Activated T-helper 17 cell treated with anti-CD3 and anti-CD28 coated beads, Interleukin-2, amount 50 U/mL, for 72 hours (primary cell): ENCODE results near the gene DDX5. TPM values are rescaled to one million over a fixed set of nuclear protein-coding genes. Genes with fewer than 3 reads are reported as not detected.

Source experiments
- ATAC-seq: fragments of 150-1000 bp; cut with Tn5 transposase; replicated peaks from 2 replicates; pipeline ENCODE4 v1.10.0; 2021; ENCODE audit warnings: mild to moderate bottlenecking, moderate library complexity
- H3K27ac Mint-ChIP-seq: one replicate; pipeline ENCODE4 v1.8.0; 2022; ENCODE audit warnings: mixed read lengths
- H3K27me3 Mint-ChIP-seq: one replicate; pipeline ENCODE4 v1.8.0; 2022; ENCODE audit warnings: mixed read lengths
- H3K36me3 Mint-ChIP-seq: one replicate; pipeline ENCODE4 v1.8.0; 2022; ENCODE audit warnings: low read depth, mild to moderate bottlenecking, mixed read lengths
- H3K4me1 Mint-ChIP-seq: one replicate; pipeline ENCODE4 v1.8.0; 2022; ENCODE audit warnings: mixed read lengths
- H3K4me3 Mint-ChIP-seq: one replicate; pipeline ENCODE4 v1.8.0; 2022; ENCODE audit warnings: mild to moderate bottlenecking, mixed read lengths
- H3K9me3 Mint-ChIP-seq: one replicate; pipeline ENCODE4 v1.8.0; 2022; ENCODE audit warnings: mixed read lengths
- total RNA-seq, 2 donors: library from RNA; stranded (reverse); gene quantifications; one replicate each; pipeline ENCODE4 v1.2.3, GENCODE V29; 2022

The DDX5 gene
- total RNA-seq, result 100 to 1,000 TPM; 485 to 742 TPM

GRCh38 chr17:64506201-64506575 lies at the start of gene DDX5:
Gene DDX5 (minus strand): TSS chr17:64506289. CDS start chr17:64506119, 170 bp downstream.
- Mint-ChIP-seq H3K27me3 (no peaks in the 10 kb centered on the region), H3K27ac (peak within 1 kb of the TSS; percentile 100), H3K36me3 (peaks cover 99% of the 10 kb centered on the region), H3K4me1 (peaks cover 50% of the 10 kb centered on the region), H3K4me3 (peak within 1 kb of the TSS; percentile 98), H3K9me3 (no peaks in the 10 kb centered on the region)
- ATAC-seq, result peak; percentile 74

- Mint-ChIP-seq H3K9me3 (no peaks in the 10 kb centered on the region), H3K4me3 (no peak overlapping the region), H3K27me3 (no peaks in the 10 kb centered on the region), H3K4me1 (no peaks in the 10 kb centered on the region), H3K27ac (peak overlapping the region; percentile 50), H3K36me3 (peaks cover 77% of the 10 kb centered on the region)
- no peak for ATAC-seq
Observed at GRCh38 chr17:64555281-64555680, 49.2 kb upstream of the DDX5 start.

DNA sequence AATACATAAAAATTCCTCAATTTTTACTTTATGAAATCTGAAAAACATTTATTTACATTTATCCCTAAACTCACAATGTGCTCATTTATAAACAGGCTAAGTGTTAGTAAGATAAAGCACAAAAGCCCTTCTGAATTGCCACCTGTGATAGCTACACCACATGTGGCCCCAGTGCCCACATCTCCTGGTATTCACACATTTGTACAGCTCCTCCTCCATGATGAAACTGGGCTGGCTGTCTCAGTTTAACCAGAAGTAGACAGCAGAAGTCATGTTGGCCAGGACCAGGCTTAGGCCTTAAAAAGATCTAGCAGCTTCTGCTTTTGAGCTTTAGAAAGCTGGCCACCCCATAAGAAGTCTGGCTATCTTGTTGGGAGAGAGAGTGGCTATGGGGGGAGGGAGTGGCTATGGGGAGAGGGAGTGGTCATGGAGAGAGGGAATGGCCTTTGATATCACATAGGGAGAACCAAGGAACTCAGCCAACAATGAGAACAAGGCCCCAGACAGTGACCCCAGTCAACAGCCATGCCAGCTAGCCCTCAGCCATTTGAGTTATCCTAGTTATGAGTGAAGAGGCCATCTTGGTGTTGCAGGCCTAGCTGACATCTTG lies 48.0 kb upstream of the DDX5 start:
- no peaks in the 10 kb centered on the region for H3K27me3 Mint-ChIP-seq

GRCh38 chr17:64551461-64551860 lies 45.4 kb upstream of the DDX5 start:
- H3K4me1 Mint-ChIP-seq, result no peaks in the 10 kb centered on the region
- no peak overlapping the region for H3K27ac Mint-ChIP-seq
- H3K9me3 Mint-ChIP-seq, result no peaks in the 10 kb centered on the region
- peaks cover 78% of the 10 kb centered on the region for H3K36me3 Mint-ChIP-seq
- ATAC-seq, result no peak
- H3K27me3 Mint-ChIP-seq, result no peaks in the 10 kb centered on the region
- no peak overlapping the region for H3K4me3 Mint-ChIP-seq

More for the DNA sequence above, 48.0 kb upstream of the DDX5 start:
- peaks cover 84% of the 10 kb centered on the region for H3K36me3 Mint-ChIP-seq
- H3K9me3 Mint-ChIP-seq, result no peaks in the 10 kb centered on the region
- no peak overlapping the region for H3K27ac Mint-ChIP-seq
- no peak overlapping the region for H3K4me3 Mint-ChIP-seq
- ATAC-seq, result no peak
- no peaks in the 10 kb centered on the region for H3K4me1 Mint-ChIP-seq

GRCh38 chr17:64547319-64547718 lies 41.2 kb upstream of the DDX5 start:
- Mint-ChIP-seq H3K36me3 (peaks cover 80% of the 10 kb centered on the region), H3K9me3 (no peaks in the 10 kb centered on the region), H3K27ac (no peak overlapping the region), H3K27me3 (no peaks in the 10 kb centered on the region), H3K4me3 (no peak overlapping the region), H3K4me1 (no peaks in the 10 kb centered on the region)
- ATAC-seq, result no peak

DNA sequence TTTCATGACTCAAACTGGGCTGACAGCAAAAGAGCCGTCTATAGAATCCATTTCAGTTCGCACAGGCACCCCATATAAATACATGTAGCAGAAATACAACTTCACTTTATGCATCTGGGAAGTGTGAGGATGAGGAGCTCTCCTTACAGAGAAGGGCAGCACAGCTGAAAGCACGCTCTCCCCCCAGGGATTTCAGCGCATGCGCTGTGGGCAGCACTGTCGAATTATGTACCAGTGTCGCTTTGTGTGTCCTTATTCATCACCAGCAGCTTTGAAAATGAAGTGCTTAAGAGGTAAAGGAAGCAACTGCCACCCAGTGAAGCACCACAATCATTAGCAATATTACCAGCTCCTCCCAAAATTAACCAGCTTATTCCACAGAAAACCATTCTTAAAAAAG lies 40.6 kb upstream of the DDX5 start:
- no peak overlapping the region for H3K4me3 Mint-ChIP-seq
- H3K27me3 Mint-ChIP-seq, result no peaks in the 10 kb centered on the region
- no peak for ATAC-seq
- H3K9me3 Mint-ChIP-seq, result no peaks in the 10 kb centered on the region
- no peak overlapping the region for H3K27ac Mint-ChIP-seq
- peaks cover 80% of the 10 kb centered on the region for H3K36me3 Mint-ChIP-seq
- no peaks in the 10 kb centered on the region for H3K4me1 Mint-ChIP-seq

- Mint-ChIP-seq H3K4me3 (no peak overlapping the region), H3K27ac (no peak overlapping the region), H3K27me3 (no peaks in the 10 kb centered on the region), H3K36me3 (peaks cover 64% of the 10 kb centered on the region), H3K4me1 (no peaks in the 10 kb centered on the region), H3K9me3 (no peaks in the 10 kb centered on the region)
- ATAC-seq, result no peak
Observed at GRCh38 chr17:64544742-64545141, 38.7 kb upstream of the DDX5 start.

DNA sequence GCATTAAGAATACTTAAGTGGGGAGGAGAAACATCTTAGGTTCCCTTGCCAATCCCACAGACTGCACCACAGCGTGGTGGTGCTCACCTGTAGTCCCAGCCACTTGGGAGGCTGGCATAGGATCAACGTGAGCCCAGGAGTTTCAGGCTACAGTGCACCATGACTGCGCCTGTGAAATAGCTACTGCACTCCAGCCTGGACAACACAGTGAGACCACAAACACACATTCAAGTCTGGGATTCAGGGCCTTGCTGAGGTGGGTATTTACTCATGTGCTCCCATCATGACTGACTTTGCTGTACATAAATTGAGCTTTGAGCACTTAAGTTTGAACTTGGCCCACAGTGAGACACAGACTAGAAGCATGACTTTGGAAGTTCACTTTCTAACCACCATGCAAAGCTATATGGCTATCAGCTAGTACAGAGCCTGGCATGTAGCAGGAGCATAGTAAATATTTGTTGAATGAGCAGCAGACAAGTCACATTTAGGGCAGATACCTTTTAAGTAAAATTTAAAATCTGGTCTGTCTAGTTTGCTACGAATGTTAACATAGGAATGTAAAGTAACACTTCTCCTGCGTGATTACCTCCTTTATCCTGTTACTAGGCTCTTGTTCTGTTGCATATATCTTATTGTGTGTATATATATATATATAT lies 34.2 kb upstream of the DDX5 start:
- no peaks in the 10 kb centered on the region for H3K27me3 Mint-ChIP-seq
- no peak overlapping the region for H3K4me3 Mint-ChIP-seq
- H3K4me1 Mint-ChIP-seq, result peaks cover 4% of the 10 kb centered on the region
- no peak overlapping the region for H3K27ac Mint-ChIP-seq
- H3K9me3 Mint-ChIP-seq, result no peaks in the 10 kb centered on the region
- peaks cover 74% of the 10 kb centered on the region for H3K36me3 Mint-ChIP-seq
- ATAC-seq, result no peak

- ATAC-seq, result no peak
- Mint-ChIP-seq H3K27ac (peak overlapping the region; percentile 70), H3K36me3 (peaks cover 74% of the 10 kb centered on the region), H3K27me3 (no peaks in the 10 kb centered on the region), H3K9me3 (no peaks in the 10 kb centered on the region), H3K4me3 (no peak overlapping the region), H3K4me1 (peaks cover 4% of the 10 kb centered on the region)
Observed at GRCh38 chr17:64538508-64539130, 32.5 kb upstream of the DDX5 start.

DNA sequence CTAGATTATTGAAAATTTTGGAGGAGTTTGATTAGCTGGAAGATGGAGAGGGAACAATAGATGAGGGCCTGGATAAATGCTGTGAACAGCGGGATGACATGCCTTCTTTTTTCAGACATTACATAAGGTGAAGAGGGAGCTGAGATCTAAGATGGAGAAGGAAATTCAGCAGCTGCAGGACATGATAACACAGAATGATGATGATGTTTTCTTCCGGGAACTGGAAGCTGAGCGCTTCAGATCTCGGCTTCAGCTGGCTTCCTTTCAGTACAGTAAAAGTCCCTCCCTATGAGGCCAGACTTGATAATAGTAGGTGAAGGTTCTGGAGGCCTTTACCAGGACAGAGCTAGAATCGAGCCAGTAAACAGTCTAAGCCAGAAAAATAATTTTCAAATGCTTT lies 31.4 kb upstream of the DDX5 start:
- peaks cover 81% of the 10 kb centered on the region for H3K36me3 Mint-ChIP-seq
- no peak for ATAC-seq
- peak overlapping the region; percentile 8 for H3K27ac Mint-ChIP-seq
- no peaks in the 10 kb centered on the region for H3K9me3 Mint-ChIP-seq
- no peak overlapping the region for H3K4me3 Mint-ChIP-seq
- peaks cover 4% of the 10 kb centered on the region for H3K4me1 Mint-ChIP-seq
- no peaks in the 10 kb centered on the region for H3K27me3 Mint-ChIP-seq

DNA sequence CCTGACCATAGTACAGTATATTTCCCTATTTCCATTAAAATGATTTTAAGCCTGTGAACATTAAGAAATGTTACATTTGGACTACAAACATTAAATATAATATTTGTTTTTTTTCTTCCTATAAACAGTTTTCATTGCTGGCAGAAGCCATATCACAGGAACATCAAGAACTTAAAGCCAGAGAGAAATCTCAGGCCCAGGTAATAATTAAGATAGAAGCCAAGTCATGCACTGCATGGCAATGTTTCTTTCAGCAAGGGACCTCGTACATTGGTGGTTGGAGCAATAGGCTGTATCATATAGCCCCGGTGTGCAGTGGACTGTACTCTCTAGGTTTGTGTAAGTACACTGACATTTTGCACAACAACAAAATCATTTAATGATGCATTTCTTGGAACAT lies 30.8 kb upstream of the DDX5 start:
- H3K27ac Mint-ChIP-seq, result peak overlapping the region; percentile 8
- peaks cover 4% of the 10 kb centered on the region for H3K4me1 Mint-ChIP-seq
- H3K36me3 Mint-ChIP-seq, result peaks cover 81% of the 10 kb centered on the region
- no peaks in the 10 kb centered on the region for H3K9me3 Mint-ChIP-seq
- no peak overlapping the region for H3K4me3 Mint-ChIP-seq
- ATAC-seq, result no peak
- no peaks in the 10 kb centered on the region for H3K27me3 Mint-ChIP-seq

- H3K27ac Mint-ChIP-seq, result no peak overlapping the region
- H3K4me3 Mint-ChIP-seq, result no peak overlapping the region
- ATAC-seq, result no peak
- peaks cover 90% of the 10 kb centered on the region for H3K36me3 Mint-ChIP-seq
- H3K4me1 Mint-ChIP-seq, result peaks cover 4% of the 10 kb centered on the region
- no peaks in the 10 kb centered on the region for H3K27me3 Mint-ChIP-seq
- no peaks in the 10 kb centered on the region for H3K9me3 Mint-ChIP-seq
Observed at GRCh38 chr17:64535357-64535756, 29.3 kb upstream of the DDX5 start.

DNA sequence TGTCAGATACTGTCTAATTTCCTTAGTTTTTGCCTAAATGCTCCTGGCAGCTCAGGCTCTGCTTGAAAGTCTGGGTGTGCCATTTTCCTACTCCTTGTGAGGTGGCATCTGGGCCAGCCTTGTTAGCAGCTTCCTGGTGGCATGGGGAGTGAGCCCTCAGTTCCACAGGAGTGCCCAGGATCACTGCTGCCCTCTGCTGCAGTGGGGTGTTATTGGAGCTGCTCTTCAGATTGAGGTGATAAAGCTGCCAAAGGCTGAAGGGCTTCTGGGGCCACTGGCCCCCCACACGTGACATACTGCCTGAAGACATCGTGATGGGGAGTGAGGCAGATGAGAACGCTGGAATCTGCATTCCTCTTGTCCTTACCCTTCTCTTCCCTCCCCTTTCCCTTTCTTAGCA lies 28.1 kb upstream of the DDX5 start:
- no peak for ATAC-seq
- Mint-ChIP-seq H3K36me3 (peaks cover 100% of the 10 kb centered on the region), H3K4me1 (peaks cover 4% of the 10 kb centered on the region), H3K27me3 (no peaks in the 10 kb centered on the region), H3K27ac (peak overlapping the region; percentile 63), H3K9me3 (no peaks in the 10 kb centered on the region), H3K4me3 (no peak overlapping the region)

- Mint-ChIP-seq H3K36me3 (peaks cover 100% of the 10 kb centered on the region), H3K4me1 (peaks cover 1% of the 10 kb centered on the region), H3K4me3 (no peak overlapping the region), H3K27me3 (no peaks in the 10 kb centered on the region), H3K27ac (peak overlapping the region; percentile 63), H3K9me3 (no peaks in the 10 kb centered on the region)
- ATAC-seq, result no peak
Observed at GRCh38 chr17:64533784-64534183, 27.7 kb upstream of the DDX5 start.

GRCh38 chr17:64532409-64532808 lies 26.3 kb upstream of the DDX5 start:
- peaks cover 100% of the 10 kb centered on the region for H3K36me3 Mint-ChIP-seq
- peak overlapping the region; percentile 63 for H3K27ac Mint-ChIP-seq

More at GRCh38 chr17:64532409-64532808, 26.3 kb upstream of the DDX5 start:
- Mint-ChIP-seq H3K4me3 (no peak overlapping the region), H3K4me1 (no peaks in the 10 kb centered on the region), H3K9me3 (no peaks in the 10 kb centered on the region), H3K27me3 (no peaks in the 10 kb centered on the region)
- no peak for ATAC-seq
